Mammary epithelial cell (primary cell): ENCODE measurements around the gene OCIAD1.

Source experiments
- EZH2 ChIP-seq: IDR thresholded peaks from 2 replicates; pipeline ENCODE4 v1.6.1; 2012; ENCODE audit warnings: low read length, inconsistent platforms, borderline replicate concordance
- TF ChIP-seq, protein P1 (sequence below), 2 donors: IDR thresholded peaks in 1 of 2; conservative IDR thresholded peaks in 1 of 2; 2 replicates each; pipeline ENCODE4 v1.5.1; 2011 to 2012; ENCODE audit warnings: inconsistent platforms in 2 of 2, low read length in 2 of 2, mild to moderate bottlenecking in 2 of 2, control low read depth in 1 of 2, low read depth in 1 of 2; ENCODE audit not compliant: insufficient read depth in 1 of 2; ENCODE audit errors: extremely low read depth in 1 of 2

DNA sequence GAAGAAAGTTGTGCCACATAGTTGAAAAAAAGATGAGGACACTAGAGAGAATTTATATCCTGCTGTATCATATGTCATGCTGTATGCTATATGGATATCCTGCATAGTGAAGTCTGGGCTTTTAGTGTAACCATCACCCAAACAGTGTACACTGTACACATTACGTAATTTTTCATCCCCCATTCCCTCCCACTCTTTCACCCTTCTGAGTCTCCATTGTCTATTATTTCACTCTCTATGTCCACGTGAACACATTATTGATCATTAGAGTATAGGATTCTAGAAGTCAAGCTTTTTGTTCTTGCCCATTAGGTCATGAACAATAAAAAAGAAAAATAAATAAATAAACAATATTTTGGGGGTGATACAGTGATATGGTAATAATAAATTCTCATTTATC is 32.8 kb upstream of the OCIAD1 start:
- TF ChIP-seq, protein P1, sequence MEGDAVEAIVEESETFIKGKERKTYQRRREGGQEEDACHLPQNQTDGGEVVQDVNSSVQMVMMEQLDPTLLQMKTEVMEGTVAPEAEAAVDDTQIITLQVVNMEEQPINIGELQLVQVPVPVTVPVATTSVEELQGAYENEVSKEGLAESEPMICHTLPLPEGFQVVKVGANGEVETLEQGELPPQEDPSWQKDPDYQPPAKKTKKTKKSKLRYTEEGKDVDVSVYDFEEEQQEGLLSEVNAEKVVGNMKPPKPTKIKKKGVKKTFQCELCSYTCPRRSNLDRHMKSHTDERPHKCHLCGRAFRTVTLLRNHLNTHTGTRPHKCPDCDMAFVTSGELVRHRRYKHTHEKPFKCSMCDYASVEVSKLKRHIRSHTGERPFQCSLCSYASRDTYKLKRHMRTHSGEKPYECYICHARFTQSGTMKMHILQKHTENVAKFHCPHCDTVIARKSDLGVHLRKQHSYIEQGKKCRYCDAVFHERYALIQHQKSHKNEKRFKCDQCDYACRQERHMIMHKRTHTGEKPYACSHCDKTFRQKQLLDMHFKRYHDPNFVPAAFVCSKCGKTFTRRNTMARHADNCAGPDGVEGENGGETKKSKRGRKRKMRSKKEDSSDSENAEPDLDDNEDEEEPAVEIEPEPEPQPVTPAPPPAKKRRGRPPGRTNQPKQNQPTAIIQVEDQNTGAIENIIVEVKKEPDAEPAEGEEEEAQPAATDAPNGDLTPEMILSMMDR (conservative IDR thresholded peaks at IDR 0.05 in 1 of 2, IDR thresholded peaks at IDR 0.05 in 1 of 2; ENCODE audit: extremely low read depth in 1 of 2, insufficient read depth in 1 of 2, low read depth in 1 of 2, low read length in 2 of 2) = no peak
- no peak for TF ChIP-seq EZH2
